Transverse colon (tissue), 3 donors: Measurements from ENCODE around the gene SPATA17.

Source experiments
- CTCF ChIP-seq, 5 experiments: fragments of 200-600 bp in 3 of 5; fragments of 450-650 bp in 2 of 5; sonication (generic) in 3 of 5; IDR thresholded peaks; 1 replicate in 2 of 5; 2 replicates in 3 of 5; pipeline ENCODE4 v1.5.1; 2016 to 2017; ENCODE audit warnings: antibody characterized with exemption in 5 of 5, inconsistent platforms in 3 of 5, mild to moderate bottlenecking in 2 of 5, moderate library complexity in 1 of 5
- POLR2A ChIP-seq: fragments of 450-650 bp; IDR thresholded peaks from one replicate; pipeline ENCODE4 v1.6.1; 2016; ENCODE audit warnings: antibody characterized with exemption, mild to moderate bottlenecking, moderate library complexity

GRCh38 chr1:217847643-217848042, 216.5 kb downstream of the SPATA17 start:
- TF ChIP-seq POLR2A (no peak), CTCF (IDR thresholded peaks at IDR 0.05) (no peak)
